HUES48 (cell line): ENCODE data around the gene TRPT1.

ENCODE experiments used
- H3K27ac ChIP-seq: one replicate; pipeline ENCODE4 v1.7.0; 2013; ENCODE audit warnings: low read depth, low read length, inconsistent platforms
- H3K27me3 ChIP-seq: 2 replicates; pipeline ENCODE4 v1.6.1; 2013; ENCODE audit warnings: mild to moderate bottlenecking, low read length; ENCODE audit not compliant: control insufficient read depth, insufficient read depth
- H3K36me3 ChIP-seq: 2 replicates; pipeline ENCODE4 v1.6.1; 2013; ENCODE audit warnings: low read length; ENCODE audit not compliant: control insufficient read depth, insufficient read depth
- H3K4me1 ChIP-seq: 2 replicates; pipeline ENCODE4 v1.6.1; 2013; ENCODE audit warnings: mild to moderate bottlenecking, low read length; ENCODE audit not compliant: control insufficient read depth, insufficient read depth
- H3K4me3 ChIP-seq: 2 replicates; pipeline ENCODE4 v1.5.1; 2013; ENCODE audit warnings: mild to moderate bottlenecking, low read depth, low read length
- H3K9ac ChIP-seq: 2 replicates; pipeline ENCODE4 v1.6.1; 2013; ENCODE audit warnings: mild to moderate bottlenecking, low read depth, low read length, moderate library complexity
- H3K9me3 ChIP-seq: 2 replicates; pipeline ENCODE4 v1.6.1; 2013; ENCODE audit warnings: low read length; ENCODE audit not compliant: control insufficient read depth, insufficient read depth

Gene TRPT1

DNA sequence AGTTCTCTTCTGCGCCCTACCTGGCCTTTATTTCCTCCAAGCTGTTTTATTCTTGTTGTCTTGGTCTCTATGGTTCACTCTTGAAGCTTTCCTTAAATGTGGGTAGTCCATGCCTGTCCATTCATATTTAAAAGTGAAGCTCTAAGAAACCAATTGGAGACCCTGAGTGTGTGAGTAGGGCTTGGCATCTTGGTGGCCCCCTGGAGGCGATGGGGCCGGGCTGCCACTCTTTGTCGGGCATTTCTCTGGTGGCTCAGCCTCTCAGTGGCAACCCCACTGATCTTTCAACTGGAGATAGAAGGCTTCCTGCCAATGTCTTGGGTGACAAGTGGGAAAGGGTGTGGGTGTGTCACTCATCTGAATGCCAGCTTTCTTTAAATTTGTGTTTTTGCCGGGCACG, 9.1 kb downstream of the TRPT1 start:
- H3K9ac ChIP-seq, result no peak overlapping the region
- H3K27ac ChIP-seq, result no peak overlapping the region
- no peak overlapping the region for H3K4me3 ChIP-seq
- H3K4me1 ChIP-seq, result no peaks in the 10 kb centered on the region
- H3K36me3 ChIP-seq, result peaks cover 19% of the 10 kb centered on the region
- H3K27me3 ChIP-seq, result no peaks in the 10 kb centered on the region
- H3K9me3 ChIP-seq, result no peaks in the 10 kb centered on the region

DNA sequence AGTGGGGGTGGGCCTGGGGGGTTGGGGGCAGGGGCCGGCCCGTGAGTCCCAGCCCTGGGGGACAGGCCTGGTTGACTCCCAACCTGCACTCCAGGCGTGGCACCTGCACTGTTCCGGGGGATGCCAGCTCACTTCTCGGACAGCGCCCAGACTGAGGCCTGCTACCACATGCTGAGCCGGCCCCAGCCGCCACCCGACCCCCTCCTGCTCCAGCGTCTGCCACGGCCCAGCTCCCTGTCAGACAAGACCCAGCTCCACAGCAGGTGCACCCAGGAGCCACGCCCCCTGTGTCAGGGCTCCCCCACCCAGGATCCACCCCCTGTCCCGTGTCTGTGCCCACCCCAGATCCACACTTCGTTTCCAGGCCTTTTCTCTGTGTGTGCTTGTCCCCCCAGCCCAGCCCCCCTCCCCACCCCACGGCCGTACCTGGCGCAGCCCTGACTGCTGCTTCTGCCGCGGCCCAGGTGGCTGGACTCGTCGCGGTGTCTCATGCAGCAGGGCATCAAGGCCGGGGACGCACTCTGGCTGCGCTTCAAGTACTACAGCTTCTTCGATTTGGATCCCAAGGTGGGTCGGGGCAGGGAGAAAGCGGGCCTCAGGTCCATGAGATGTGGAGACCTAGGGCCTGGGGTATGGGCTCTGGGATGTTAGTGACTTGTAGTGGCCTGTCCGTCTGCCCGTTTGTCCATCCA, 14.7 kb downstream of the TRPT1 start:
- no peak overlapping the region for H3K4me3 ChIP-seq
- H3K9ac ChIP-seq, result no peak overlapping the region
- no peaks in the 10 kb centered on the region for H3K4me1 ChIP-seq
- H3K36me3 ChIP-seq, result peaks cover 28% of the 10 kb centered on the region
- no peaks in the 10 kb centered on the region for H3K27me3 ChIP-seq
- H3K9me3 ChIP-seq, result no peaks in the 10 kb centered on the region
- H3K27ac ChIP-seq, result no peak overlapping the region

DNA sequence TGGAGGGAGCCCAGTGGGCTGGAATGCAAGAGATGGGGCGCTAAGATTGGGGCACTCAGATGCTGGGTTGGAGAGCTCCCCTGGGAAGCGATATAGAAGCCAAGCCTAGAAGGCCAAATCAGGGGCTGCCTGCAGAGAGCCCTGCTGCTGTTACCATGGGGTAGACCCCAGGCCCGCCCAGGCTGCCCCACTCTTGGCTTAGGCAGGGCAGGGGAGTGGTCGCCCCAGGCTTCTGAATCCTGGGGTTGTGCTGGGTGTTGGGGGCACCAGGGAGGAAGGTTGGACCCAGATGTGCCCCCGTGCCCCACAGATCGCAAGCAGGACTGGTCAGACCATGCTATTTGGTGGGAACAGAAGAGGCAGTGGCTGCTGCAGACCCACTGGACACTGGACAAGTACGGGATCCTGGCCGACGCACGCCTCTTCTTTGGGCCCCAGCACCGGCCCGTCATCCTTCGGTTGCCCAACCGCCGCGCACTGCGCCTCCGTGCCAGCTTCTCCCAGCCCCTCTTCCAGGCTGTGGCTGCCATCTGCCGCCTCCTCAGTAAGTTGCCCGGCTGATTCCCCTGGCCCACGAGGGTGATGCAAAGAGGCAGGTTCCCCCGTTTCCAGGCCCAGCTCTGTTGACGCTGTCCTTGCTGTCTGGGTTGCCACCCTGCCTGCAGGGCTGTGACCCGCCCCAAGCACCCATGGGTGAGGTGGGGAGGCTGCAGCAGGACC, 15.5 kb downstream of the TRPT1 start:
- H3K4me3 ChIP-seq, result no peak overlapping the region
- H3K9me3 ChIP-seq, result no peaks in the 10 kb centered on the region
- no peak overlapping the region for H3K9ac ChIP-seq
- peaks cover 37% of the 10 kb centered on the region for H3K36me3 ChIP-seq
- no peaks in the 10 kb centered on the region for H3K4me1 ChIP-seq
- no peaks in the 10 kb centered on the region for H3K27me3 ChIP-seq
- H3K27ac ChIP-seq, result no peak overlapping the region

DNA sequence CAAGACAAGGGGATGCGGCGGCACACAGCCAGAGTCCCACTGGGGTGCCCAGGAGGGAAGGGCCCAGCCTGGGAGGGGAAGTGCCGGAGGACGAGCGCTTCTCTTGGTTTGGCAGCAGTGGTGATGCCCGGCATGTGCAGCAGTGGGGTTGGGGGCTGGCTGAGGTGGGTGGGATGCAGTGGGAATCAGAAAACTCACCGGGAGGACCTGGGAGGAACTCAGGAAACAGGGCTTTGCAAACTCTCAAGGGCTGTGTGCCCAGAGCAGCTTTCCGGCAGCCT, 16.5 kb downstream of the TRPT1 start:
- Histone ChIP-seq H3K9me3 (no peaks in the 10 kb centered on the region), H3K4me1 (no peaks in the 10 kb centered on the region), H3K27ac (no peak overlapping the region), H3K4me3 (no peak overlapping the region), H3K36me3 (peaks cover 42% of the 10 kb centered on the region), H3K9ac (no peak overlapping the region), H3K27me3 (no peaks in the 10 kb centered on the region)

DNA sequence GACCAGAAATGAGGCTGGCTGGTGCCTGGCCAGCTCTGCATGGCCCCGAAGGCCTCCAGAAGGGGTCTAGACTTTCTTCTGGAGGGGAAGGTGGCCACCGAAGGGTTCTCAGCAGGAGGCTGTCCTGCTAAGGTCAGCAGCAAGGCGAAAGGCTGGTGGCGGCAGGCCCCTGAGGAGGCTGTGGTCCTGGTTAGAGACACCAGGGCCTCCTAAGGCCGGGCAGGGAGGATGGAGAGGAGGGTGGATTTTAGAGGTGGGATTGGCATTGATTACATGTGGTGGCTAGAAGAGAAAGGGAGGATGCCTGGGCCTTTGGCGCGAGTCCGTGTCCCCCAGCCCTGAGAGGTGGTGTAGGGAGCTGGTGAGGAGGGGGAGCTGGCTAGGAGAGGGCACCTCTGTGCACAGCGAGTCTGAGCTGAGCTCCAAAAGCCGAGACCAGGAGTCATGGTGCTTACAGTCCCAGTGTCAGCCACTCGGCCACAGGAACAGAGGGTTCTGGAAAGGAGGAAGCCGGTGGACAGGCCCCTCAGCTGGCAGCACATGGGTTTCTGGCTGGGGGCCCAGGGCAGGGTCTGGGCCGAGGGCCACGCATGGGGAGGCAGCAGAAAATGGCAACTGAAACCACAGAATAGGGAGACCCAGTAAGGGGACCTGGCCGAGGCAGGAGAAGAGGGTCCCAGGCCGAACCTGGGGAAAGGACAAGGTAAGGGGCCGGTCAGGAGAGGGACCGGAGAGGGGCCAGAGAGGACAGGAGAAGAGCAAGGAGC, 17.0 kb downstream of the TRPT1 start:
- Histone ChIP-seq H3K4me1 (no peaks in the 10 kb centered on the region), H3K9me3 (no peaks in the 10 kb centered on the region), H3K36me3 (peaks cover 47% of the 10 kb centered on the region), H3K27me3 (no peaks in the 10 kb centered on the region), H3K27ac (no peak overlapping the region), H3K9ac (no peak overlapping the region), H3K4me3 (no peak overlapping the region)

DNA sequence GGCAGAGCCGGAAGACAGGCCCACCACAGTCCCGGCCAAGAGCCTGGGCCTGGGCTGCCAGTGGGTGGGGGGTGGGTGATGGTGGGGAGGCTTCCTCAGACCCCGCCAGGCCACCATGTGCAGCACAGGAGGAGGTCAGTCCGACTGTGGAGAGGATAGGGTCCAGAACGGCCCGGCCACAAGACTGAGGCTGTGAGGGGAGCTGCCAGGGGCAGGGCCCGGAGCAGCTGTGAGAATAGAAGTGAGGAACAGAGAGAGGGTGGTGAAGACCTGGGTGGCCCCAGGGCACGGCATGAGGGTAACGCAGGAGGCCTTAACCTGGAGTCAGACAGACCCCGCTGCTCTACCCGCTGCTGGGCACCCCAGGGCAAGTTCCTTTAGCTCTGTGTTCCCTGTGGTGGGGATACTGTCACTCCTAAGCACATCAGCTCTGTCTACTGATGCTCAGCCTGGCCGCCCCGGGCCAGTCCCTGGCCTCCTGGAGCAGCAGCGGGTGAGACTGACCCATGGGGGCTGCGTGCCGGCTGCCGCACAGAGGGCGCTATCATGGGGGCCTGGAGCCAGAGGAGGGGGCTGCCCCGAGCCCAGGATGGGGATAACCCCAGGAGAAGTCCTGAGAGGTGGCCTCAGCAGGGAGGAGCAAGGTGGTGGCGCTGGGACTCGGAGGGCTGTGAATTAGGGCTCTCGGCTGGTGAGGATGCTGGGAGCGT, 17.7 kb downstream of the TRPT1 start:
- H3K9ac ChIP-seq, result no peak overlapping the region
- no peak overlapping the region for H3K27ac ChIP-seq
- no peak overlapping the region for H3K4me3 ChIP-seq
- H3K36me3 ChIP-seq, result peaks cover 54% of the 10 kb centered on the region
- no peaks in the 10 kb centered on the region for H3K4me1 ChIP-seq
- no peaks in the 10 kb centered on the region for H3K9me3 ChIP-seq
- H3K27me3 ChIP-seq, result no peaks in the 10 kb centered on the region

DNA sequence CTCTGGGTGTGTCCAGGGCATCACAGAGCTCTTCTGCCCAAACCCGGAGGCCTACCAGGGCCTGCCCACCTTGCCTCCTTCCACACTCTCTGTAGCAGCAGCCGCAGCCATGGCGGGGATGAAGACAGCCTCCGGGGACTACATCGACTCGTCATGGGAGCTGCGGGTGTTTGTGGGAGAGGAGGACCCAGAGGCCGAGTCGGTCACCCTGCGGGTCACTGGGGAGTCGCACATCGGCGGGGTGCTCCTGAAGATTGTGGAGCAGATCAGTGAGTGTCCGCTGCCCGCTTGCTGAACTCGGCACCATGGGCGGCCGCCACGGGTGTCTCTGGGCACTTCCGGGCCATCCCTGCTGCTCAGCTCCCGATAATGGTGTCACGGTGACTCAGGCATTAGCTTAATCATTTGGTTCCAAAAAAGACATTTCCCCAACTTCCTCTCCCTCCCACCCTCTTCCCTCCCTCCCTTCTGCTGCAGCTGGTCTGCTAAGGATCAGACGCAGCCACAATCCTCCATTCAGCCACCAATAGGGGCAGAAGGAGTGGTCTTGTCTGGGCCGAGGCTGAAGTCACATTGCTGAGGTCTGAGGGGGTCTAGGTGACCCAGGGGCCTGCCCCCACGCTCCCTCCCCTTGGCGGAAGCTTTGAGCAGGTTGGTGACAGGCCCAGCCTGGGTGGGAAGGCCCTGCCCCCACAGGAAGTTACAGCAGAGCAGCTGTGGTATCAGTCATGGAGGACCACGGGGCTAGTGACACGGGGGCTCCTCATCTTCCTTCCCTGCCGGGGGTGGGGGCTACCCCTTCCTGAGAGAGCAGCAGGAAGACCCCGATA, 18.5 kb downstream of the TRPT1 start:
- Histone ChIP-seq H3K27ac (peak overlapping the region; percentile 14), H3K4me3 (no peak overlapping the region), H3K9ac (peak overlapping the region; percentile 12; the same call in 1 of the 2 replicates), H3K4me1 (no peaks in the 10 kb centered on the region), H3K27me3 (no peaks in the 10 kb centered on the region), H3K9me3 (no peaks in the 10 kb centered on the region), H3K36me3 (peaks cover 62% of the 10 kb centered on the region)

DNA sequence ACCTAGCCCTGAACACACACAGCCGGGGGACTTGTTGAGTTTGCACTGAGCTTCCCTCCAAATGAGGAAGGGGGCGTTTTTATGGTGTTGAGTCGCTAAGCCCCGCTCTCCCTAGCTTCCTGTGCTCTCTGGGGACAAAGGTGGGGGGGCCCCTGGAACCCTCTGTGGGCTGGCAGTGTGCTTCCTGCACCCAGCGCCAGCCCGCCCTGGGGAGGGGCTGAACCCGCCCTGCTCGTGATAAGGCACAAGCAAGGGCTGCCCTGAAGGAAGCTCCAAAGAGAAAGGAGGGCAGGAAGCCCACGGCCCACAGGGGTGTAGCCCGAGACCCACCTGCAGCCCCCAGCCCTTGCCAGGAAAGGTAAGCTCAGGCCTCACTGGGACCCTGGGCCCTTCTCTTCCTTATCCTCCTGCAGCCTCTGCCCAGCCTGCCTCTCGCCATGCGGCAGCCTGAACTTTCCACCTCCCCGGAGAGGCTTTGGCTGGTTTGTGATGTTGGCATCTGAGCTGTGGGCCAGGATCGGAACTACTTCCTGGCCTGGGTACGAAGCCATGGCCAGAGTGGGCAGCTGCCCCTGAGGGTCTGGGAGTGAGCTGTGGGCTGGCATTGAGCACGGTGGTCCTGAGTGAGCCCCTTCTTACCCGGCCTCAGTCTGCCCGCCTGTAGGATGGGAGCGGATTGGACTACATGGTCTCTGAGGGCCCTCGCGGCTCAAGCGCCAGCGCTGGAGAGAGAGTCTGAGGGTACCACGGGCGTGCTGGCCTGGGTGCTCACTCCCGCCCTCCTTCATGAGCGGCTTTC, 19.3 kb downstream of the TRPT1 start, which contains the start of gene FERMT3:
Gene FERMT3 (plus strand): TSS at position 265 of the 799 bp plus-strand sequence. CDS start 644 bp downstream, outside the sequence.
- no peaks in the 10 kb centered on the region for H3K9me3 ChIP-seq
- no peaks in the 10 kb centered on the region for H3K4me1 ChIP-seq
- peak within 1 kb of the TSS; percentile 42 for H3K27ac ChIP-seq
- peaks cover 69% of the 10 kb centered on the region for H3K36me3 ChIP-seq
- peak within 1 kb of the TSS; percentile 12; the same call in 1 of the 2 replicates for H3K9ac ChIP-seq
- H3K27me3 ChIP-seq, result no peaks in the 10 kb centered on the region
- no peak within 1 kb of the TSS for H3K4me3 ChIP-seq

DNA sequence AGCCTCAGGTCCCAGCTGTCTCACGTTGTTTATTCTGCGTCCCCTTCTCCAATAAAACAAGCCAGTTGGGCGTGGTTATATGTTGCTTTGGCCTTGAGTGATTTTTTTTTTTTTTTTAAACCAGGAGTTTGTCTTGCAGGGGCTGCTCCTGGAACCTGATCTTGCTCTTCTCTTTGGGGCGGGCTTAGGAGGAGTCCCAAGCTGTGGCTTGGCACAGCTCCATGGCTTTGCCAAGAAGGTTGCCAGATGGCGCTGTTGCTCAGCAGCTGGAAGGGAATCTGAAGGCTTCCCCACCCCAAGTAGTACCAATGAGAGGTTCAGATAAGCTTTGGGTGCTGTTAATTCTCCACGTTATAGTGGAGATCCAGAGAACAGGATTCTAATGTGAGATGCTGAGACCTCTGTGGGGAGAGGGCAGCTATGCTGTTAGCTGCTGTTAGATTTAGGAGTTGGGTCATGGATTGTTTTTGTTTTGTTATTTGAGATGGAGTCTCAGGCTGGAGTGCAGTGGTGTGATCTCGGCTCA, 21.5 kb downstream of the TRPT1 start:
- Histone ChIP-seq H3K36me3 (peaks cover 82% of the 10 kb centered on the region), H3K4me1 (no peaks in the 10 kb centered on the region)

More for the DNA sequence above, 21.5 kb downstream of the TRPT1 start:
- Histone ChIP-seq H3K9ac (no peak overlapping the region), H3K4me3 (no peak overlapping the region), H3K27me3 (no peaks in the 10 kb centered on the region), H3K9me3 (no peaks in the 10 kb centered on the region), H3K27ac (no peak overlapping the region)
